Cardiac fibroblast (primary cell): Measurements from ENCODE around the gene GINM1.

Source experiments
- DNase-seq, 2 donors: peaks; one replicate each; pipeline versions ENCODE4 v3.0.0 to v3.0.0-alpha.2; 2010; ENCODE audit warnings: low read depth in 2 of 2
- H3K4me3 ChIP-seq, 2 donors: replicated peaks in 1 of 2; 1 replicate in 1 of 2; 2 replicates in 1 of 2; pipeline ENCODE4 v1.5.1; 2011; ENCODE audit warnings: low read depth in 2 of 2, low read length in 2 of 2, mild to moderate bottlenecking in 2 of 2, moderate library complexity in 1 of 2
- CTCF ChIP-seq: IDR thresholded peaks from one replicate; pipeline ENCODE4 v1.5.1; 2011; ENCODE audit warnings: low read depth, mild to moderate bottlenecking, low read length, inconsistent platforms

GINM1 gene, protein sequence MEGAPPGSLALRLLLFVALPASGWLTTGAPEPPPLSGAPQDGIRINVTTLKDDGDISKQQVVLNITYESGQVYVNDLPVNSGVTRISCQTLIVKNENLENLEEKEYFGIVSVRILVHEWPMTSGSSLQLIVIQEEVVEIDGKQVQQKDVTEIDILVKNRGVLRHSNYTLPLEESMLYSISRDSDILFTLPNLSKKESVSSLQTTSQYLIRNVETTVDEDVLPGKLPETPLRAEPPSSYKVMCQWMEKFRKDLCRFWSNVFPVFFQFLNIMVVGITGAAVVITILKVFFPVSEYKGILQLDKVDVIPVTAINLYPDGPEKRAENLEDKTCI

GRCh38 chr6:149565527-149566409 is at the start of gene GINM1:
GINM1 (plus strand) TSS chr6:149566375; CDS start chr6:149566415, 40 bp downstream.
- DNase-seq, result peak; percentile 96
- TF ChIP-seq CTCF, result peak; percentile 83
- peak within 1 kb of the TSS; percentile 84 to 87 for H3K4me3 ChIP-seq

DNA sequence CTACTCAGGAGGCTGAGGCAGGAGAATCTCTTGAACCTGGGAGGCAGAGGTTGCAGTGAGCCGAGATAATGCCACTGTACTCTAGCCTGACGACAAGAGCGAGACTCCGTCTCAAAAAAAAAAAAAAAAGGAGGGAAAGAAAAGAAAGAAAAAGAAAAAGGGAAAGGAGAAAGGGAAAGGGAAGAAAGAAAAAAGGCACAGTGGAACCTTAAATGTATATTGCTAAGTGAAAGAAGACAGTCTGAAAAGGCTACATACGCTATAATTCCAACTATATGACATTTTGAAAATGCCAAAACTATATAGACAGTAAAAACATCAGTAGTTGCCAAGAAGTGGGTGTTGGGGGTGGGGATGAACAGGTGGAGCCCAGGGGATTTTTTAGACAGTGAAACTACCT is 36.5 kb upstream of the GINM1 start:
- TF ChIP-seq CTCF, result no peak
- no peak overlapping the region for H3K4me3 ChIP-seq
- DNase-seq, result no peak

GRCh38 chr6:149534742-149535141 is 31.4 kb upstream of the GINM1 start:
- H3K4me3 ChIP-seq, result no peak overlapping the region
- no peak for DNase-seq
- TF ChIP-seq CTCF, result no peak

DNA sequence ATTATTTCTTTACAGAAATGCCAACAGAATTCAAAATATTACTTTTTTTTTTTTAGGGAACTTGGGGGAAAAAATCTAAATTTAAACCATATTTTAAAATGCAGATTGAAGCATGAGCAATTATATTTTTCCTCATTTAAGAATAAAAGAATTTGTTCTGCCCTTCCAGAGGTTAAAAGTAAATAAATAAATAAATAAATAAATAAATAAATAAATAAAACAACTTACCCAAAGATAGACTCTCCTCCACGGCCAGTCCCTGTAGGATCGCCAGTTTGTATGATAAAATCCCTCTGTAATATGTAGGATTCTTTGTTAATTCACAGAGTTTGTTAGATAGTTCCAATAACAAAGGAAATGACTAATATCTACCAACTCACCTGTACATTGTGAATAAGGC is 25.0 kb upstream of the GINM1 start:
- no peak overlapping the region for H3K4me3 ChIP-seq
- no peak for TF ChIP-seq CTCF
- DNase-seq, result no peak

DNA sequence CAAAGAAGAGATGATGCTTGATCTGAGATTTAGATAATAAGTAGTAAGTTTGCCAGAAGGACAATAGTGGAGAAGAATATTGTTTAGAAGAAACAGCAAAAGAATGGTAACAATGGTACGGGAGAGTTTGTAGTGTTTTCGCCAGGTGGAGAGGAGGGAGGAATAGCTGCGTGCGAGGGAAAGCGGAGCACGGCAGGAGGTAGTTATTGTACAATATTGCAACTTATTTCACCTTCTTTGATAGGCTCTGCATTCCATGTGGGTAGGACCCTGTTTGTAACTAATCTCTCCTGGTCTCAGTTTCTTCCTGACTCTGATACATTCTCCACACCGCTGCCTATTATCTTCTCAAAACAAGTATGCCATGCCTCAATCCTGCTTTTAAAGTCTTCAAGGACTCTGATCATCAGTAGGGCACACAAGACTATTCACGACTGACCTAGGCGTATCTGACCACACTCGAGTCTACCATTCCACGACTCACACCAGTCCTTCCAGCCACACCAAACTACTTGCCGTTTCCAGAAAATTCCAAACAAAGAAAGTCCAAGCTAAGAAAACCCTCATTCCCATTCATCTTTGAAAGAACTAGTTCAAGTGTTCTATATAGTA is 21.4 kb upstream of the GINM1 start:
- peak overlapping the region; percentile 97 to 98 for H3K4me3 ChIP-seq
- no peak for DNase-seq
- no peak for TF ChIP-seq CTCF

DNA sequence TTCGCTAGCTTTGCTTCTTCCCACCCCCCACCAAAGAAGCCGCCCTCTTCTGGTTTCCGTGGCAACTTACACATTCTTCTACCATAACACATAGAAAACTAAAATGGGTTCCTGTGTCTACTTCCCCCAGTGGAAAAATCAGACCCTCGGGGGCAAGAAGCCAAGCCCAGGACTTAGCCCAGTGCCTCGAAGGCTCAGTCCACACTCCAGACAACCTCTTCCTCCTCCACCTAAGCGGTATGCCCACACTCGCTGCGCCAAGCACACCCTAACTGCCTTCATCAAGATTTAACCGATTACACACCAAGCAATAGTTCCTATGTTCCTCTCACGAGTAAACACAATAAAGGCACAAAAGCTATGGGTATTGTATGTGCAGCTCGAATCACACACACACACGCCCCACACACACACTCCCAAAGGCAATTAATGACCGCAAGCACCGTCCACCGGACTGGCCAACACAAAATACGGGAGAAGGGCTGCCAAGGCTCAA is 20.9 kb upstream of the GINM1 start:
- peak overlapping the region; percentile 97 to 98 for H3K4me3 ChIP-seq
- TF ChIP-seq CTCF, result no peak
- DNase-seq, result peak; percentile 77 to 86
